H9 (cell line): ENCODE data around the gene CD5L. TPM values are rescaled to one million over a fixed set of nuclear protein-coding genes. Genes with fewer than 3 reads are reported as not detected.

Experiments
- DNase-seq: peaks from one replicate; pipeline ENCODE4 v3.0.0-alpha.2; 2017
- H2AFZ ChIP-seq: one replicate; pipeline ENCODE4 v1.6.1; 2013; ENCODE audit warnings: mild to moderate bottlenecking, low read length, control low read depth, moderate library complexity
- H2AK5ac ChIP-seq: 2 replicates; pipeline ENCODE4 v1.6.1; 2013; ENCODE audit warnings: low read length, control low read depth, mixed read lengths; ENCODE audit not compliant: insufficient read length
- H2BK120ac ChIP-seq: one replicate; pipeline ENCODE4 v1.6.1; 2013; ENCODE audit warnings: low read depth, mild to moderate bottlenecking, low read length, control low read depth, inconsistent platforms; ENCODE audit not compliant: poor library complexity, severe bottlenecking
- H2BK12ac ChIP-seq: 2 replicates; pipeline ENCODE4 v1.6.1; 2013; ENCODE audit warnings: low read length, control low read depth, mixed read lengths, low read depth; ENCODE audit not compliant: insufficient read length
- H2BK15ac ChIP-seq: 2 replicates; pipeline ENCODE4 v1.6.1; 2013; ENCODE audit warnings: low read depth, low read length, control low read depth
- H2BK20ac ChIP-seq: one replicate; pipeline ENCODE4 v1.6.1; 2013; ENCODE audit warnings: low read depth, mild to moderate bottlenecking, low read length, control low read depth, inconsistent platforms; ENCODE audit not compliant: poor library complexity, severe bottlenecking
- H2BK5ac ChIP-seq: 2 replicates; pipeline ENCODE4 v1.6.1; 2013; ENCODE audit warnings: low read length, control low read depth, mixed read lengths; ENCODE audit not compliant: insufficient read length
- H3K14ac ChIP-seq: 2 replicates; pipeline ENCODE4 v1.6.1; 2013; ENCODE audit warnings: low read length, control low read depth; ENCODE audit not compliant: insufficient read depth
- H3K18ac ChIP-seq: 2 replicates; pipeline ENCODE4 v1.6.1; 2013; ENCODE audit warnings: low read depth, mild to moderate bottlenecking, mixed read lengths, low read length, control low read depth; ENCODE audit not compliant: insufficient read length
- H3K23ac ChIP-seq: 2 replicates; pipeline ENCODE4 v1.6.1; 2013; ENCODE audit warnings: low read length, control low read depth, mixed read lengths, low read depth; ENCODE audit not compliant: insufficient read length
- H3K23me2 ChIP-seq: 2 replicates; pipeline ENCODE4 v1.6.1; 2013; ENCODE audit warnings: low read depth, mild to moderate bottlenecking, mixed read lengths, low read length, control low read depth; ENCODE audit not compliant: insufficient read length, poor library complexity, severe bottlenecking
- H3K27ac ChIP-seq: 2 replicates; pipeline ENCODE4 v1.5.1; 2013; ENCODE audit warnings: low read length, control low read depth, mixed read lengths, low read depth; ENCODE audit not compliant: insufficient read length
- H3K27me3 ChIP-seq: 2 replicates; pipeline ENCODE4 v1.6.1; 2013; ENCODE audit warnings: low read length, control low read depth, inconsistent platforms; ENCODE audit not compliant: insufficient read depth
- H3K4ac ChIP-seq: 2 replicates; pipeline ENCODE4 v1.6.1; 2013; ENCODE audit warnings: low read depth, mild to moderate bottlenecking, control low read depth, inconsistent platforms, low read length, moderate library complexity
- H3K4me1 ChIP-seq: 2 replicates; pipeline ENCODE4 v1.6.1; 2013; ENCODE audit warnings: low read length, control low read depth, inconsistent platforms; ENCODE audit not compliant: insufficient read depth
- H3K4me2 ChIP-seq: 2 replicates; pipeline ENCODE4 v1.6.1; 2013; ENCODE audit warnings: low read length, control low read depth, mixed read lengths; ENCODE audit not compliant: insufficient read length, insufficient read depth
- H3K56ac ChIP-seq: 2 replicates; pipeline ENCODE4 v1.6.1; 2013; ENCODE audit warnings: low read depth, mild to moderate bottlenecking, mixed read lengths, low read length, control low read depth; ENCODE audit not compliant: insufficient read length
- H3K79me1 ChIP-seq: 2 replicates; pipeline ENCODE4 v1.6.1; 2013; ENCODE audit warnings: low read depth, mild to moderate bottlenecking, moderate library complexity, low read length, control low read depth, inconsistent platforms; ENCODE audit not compliant: insufficient read depth, poor library complexity, severe bottlenecking
- H3K79me2 ChIP-seq: 2 replicates; pipeline ENCODE4 v1.6.1; 2013; ENCODE audit warnings: low read length, control low read depth, inconsistent platforms; ENCODE audit not compliant: insufficient read depth
- H3K9ac ChIP-seq: 2 replicates; pipeline ENCODE4 v1.6.1; 2013; ENCODE audit warnings: low read length, control low read depth, mixed read lengths; ENCODE audit not compliant: insufficient read length; ENCODE audit errors: extremely low read depth
- H3K9me3 ChIP-seq: one replicate; pipeline ENCODE4 v1.6.1; 2013; ENCODE audit warnings: low read depth, low read length, inconsistent platforms; ENCODE audit not compliant: control insufficient read depth
- H3T11ph ChIP-seq: one replicate; pipeline ENCODE4 v1.6.1; 2013; ENCODE audit warnings: mild to moderate bottlenecking, low read length, control low read depth, inconsistent platforms
- H4K20me1 ChIP-seq: one replicate; pipeline ENCODE4 v1.6.1; 2013; ENCODE audit not compliant: control insufficient read depth, insufficient read length, insufficient read depth
- H4K5ac ChIP-seq: 2 replicates; pipeline ENCODE4 v1.6.1; 2013; ENCODE audit warnings: low read depth, mild to moderate bottlenecking, mixed read lengths, low read length, control low read depth; ENCODE audit not compliant: insufficient read length
- H4K8ac ChIP-seq: replicated peaks from 2 replicates; pipeline ENCODE4 v1.6.1; 2013; ENCODE audit warnings: low read length, control low read depth, mixed read lengths, low read depth; ENCODE audit not compliant: insufficient read length
- H4K91ac ChIP-seq: 2 replicates; pipeline ENCODE4 v1.6.1; 2013; ENCODE audit warnings: low read depth, mild to moderate bottlenecking, moderate library complexity, mixed read lengths, low read length, control low read depth; ENCODE audit not compliant: insufficient read length
- H3K27ac Mint-ChIP-seq, 3 experiments: 2 replicates in 2 of 3; 3 replicates in 1 of 3; pipeline ENCODE4 v1.8.0; 2020 to 2021; ENCODE audit warnings: mixed read lengths in 3 of 3, mild to moderate bottlenecking in 1 of 3, moderate library complexity in 1 of 3
- H3K27me3 Mint-ChIP-seq: 2 replicates; pipeline ENCODE4 v1.8.0; 2021; ENCODE audit warnings: low read depth, mild to moderate bottlenecking, moderate library complexity, mixed read lengths
- H3K36me3 Mint-ChIP-seq, 3 experiments: 2 replicates in 2 of 3; 3 replicates in 1 of 3; pipeline ENCODE4 v1.8.0; 2020 to 2021; ENCODE audit warnings: low read depth in 3 of 3, mixed read lengths in 3 of 3; ENCODE audit not compliant: insufficient read depth in 1 of 3
- H3K4me1 Mint-ChIP-seq, 2 experiments: 2 replicates each; pipeline ENCODE4 v1.8.0; 2020; ENCODE audit warnings: mixed read lengths in 2 of 2
- H3K4me3 Mint-ChIP-seq, 2 experiments: 2 replicates in 1 of 2; 3 replicates in 1 of 2; pipeline ENCODE4 v1.8.0; 2020 to 2021; ENCODE audit warnings: mild to moderate bottlenecking in 2 of 2, mixed read lengths in 2 of 2, moderate library complexity in 1 of 2
- H3K9me3 Mint-ChIP-seq, 2 experiments: 2 replicates in 1 of 2; 3 replicates in 1 of 2; pipeline ENCODE4 v1.8.0; 2020; ENCODE audit warnings: mild to moderate bottlenecking in 2 of 2, mixed read lengths in 2 of 2, moderate library complexity in 1 of 2
- CTCF ChIP-seq: fragments of 200-600 bp; sonication (generic); conservative IDR thresholded peaks from 3 replicates; pipeline ENCODE4 v1.8.0; 2021; ENCODE audit warnings: antibody characterized with exemption, mild to moderate bottlenecking
- WGBS: extraction: QIAGEN DNeasy Blood & Tissue Kit; methylation state at CpG from one replicate; pipeline ENCODE4 v1.1.7; 2013; ENCODE audit warnings: missing lambda C conversion rate, low lambda C conversion rate, mixed read lengths; ENCODE audit not compliant: insufficient read length; ENCODE audit errors: extremely low coverage; 5-methylcytosine and 5-hydroxymethylcytosine counted together
- total RNA-seq: library from RNA; stranded (reverse); gene quantifications from 2 replicates; pipeline ENCODE4 v1.2.1, GENCODE V29; 2021

The CD5L gene
- total RNA-seq, 1 experiment from 2014 or later: not detected

GRCh38 chr1:157856538-157856937 is 14.9 kb upstream of the CD5L start:
- H3K27ac ChIP-seq: no peak overlapping the region
- no peak overlapping the region for H3K9ac ChIP-seq
- H2AK5ac ChIP-seq: no peak overlapping the region
- no peak overlapping the region for H3K4ac ChIP-seq
- no peak overlapping the region for H3K56ac ChIP-seq
- Mint-ChIP-seq H3K36me3 (no peaks in the 10 kb centered on the region), H3K27ac (no peak overlapping the region), H3K4me3 (no peak overlapping the region), H3K4me1 (no peaks in the 10 kb centered on the region), H3K9me3 (no peaks in the 10 kb centered on the region; a peak in 1 of 5 replicates), H3K27me3 (no peaks in the 10 kb centered on the region; the same call in none of the 2 replicates)
- H3T11ph ChIP-seq: no peak overlapping the region
- no peak overlapping the region for H4K5ac ChIP-seq
- H3K18ac ChIP-seq: no peak overlapping the region
- H2AFZ ChIP-seq: no peak overlapping the region
- H3K9me3 ChIP-seq: no peaks in the 10 kb centered on the region
- H3K14ac ChIP-seq: no peak overlapping the region
- H4K91ac ChIP-seq: no peak overlapping the region
- no peak overlapping the region for H2BK20ac ChIP-seq
- H3K4me2 ChIP-seq: no peak overlapping the region
- H2BK15ac ChIP-seq: no peak overlapping the region
- no peak for TF ChIP-seq CTCF
- no peak overlapping the region for H3K23ac ChIP-seq
- no peaks in the 10 kb centered on the region for H3K27me3 ChIP-seq
- H4K20me1 ChIP-seq: no peaks in the 10 kb centered on the region
- WGBS: no CpG with 5 or more reads among the region's 2 CpGs
- H3K23me2 ChIP-seq: no peaks in the 10 kb centered on the region
- H4K8ac ChIP-seq: no peak overlapping the region
- no peaks in the 10 kb centered on the region for H3K79me1 ChIP-seq
- H2BK5ac ChIP-seq: no peak overlapping the region
- no peak overlapping the region for H2BK120ac ChIP-seq
- no peaks in the 10 kb centered on the region for H3K4me1 ChIP-seq
- no peak overlapping the region for H2BK12ac ChIP-seq
- DNase-seq: no peak
- H3K79me2 ChIP-seq: no peaks in the 10 kb centered on the region
